Measurements from ENCODE around the gene INAVA.

DNA sequence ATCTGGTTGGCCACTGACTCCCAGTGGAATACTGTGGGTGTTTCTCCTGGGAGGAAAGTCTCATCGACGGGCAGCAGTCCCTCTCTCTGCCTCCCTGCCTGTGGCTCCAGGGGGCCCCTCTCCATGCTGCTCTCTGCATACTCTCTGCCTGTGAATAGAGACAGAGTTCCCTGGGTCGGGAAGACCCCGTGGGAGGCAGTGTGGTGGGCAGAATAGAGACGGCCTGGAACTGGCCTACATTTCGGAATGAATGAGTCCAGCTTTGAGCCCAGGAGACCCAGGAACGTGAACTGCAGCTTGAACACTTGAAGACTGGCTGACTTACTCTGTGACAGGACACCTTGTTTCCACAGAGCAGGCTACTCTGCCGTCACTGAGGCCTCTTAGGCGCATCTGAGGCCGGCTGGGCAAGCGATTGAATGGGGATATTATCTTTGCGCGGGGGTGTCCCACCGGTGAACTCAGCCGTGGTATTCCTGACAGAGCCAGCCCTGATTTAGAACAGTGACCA lies 64.8 kb downstream of the INAVA start:
- TF ChIP-seq IRF2 (CRISPR knock-in tag; IDR thresholded peaks at IDR 0.05) (no peak), KDM5A (IDR thresholded peaks at IDR 0.05; ENCODE audit: borderline replicate concordance, low read length) (no peak), SIN3B (IDR thresholded peaks at IDR 0.05; ENCODE audit: low read length) (no peak)
- TF ChIP-seq, protein P1, sequence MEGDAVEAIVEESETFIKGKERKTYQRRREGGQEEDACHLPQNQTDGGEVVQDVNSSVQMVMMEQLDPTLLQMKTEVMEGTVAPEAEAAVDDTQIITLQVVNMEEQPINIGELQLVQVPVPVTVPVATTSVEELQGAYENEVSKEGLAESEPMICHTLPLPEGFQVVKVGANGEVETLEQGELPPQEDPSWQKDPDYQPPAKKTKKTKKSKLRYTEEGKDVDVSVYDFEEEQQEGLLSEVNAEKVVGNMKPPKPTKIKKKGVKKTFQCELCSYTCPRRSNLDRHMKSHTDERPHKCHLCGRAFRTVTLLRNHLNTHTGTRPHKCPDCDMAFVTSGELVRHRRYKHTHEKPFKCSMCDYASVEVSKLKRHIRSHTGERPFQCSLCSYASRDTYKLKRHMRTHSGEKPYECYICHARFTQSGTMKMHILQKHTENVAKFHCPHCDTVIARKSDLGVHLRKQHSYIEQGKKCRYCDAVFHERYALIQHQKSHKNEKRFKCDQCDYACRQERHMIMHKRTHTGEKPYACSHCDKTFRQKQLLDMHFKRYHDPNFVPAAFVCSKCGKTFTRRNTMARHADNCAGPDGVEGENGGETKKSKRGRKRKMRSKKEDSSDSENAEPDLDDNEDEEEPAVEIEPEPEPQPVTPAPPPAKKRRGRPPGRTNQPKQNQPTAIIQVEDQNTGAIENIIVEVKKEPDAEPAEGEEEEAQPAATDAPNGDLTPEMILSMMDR (CRISPR knock-in tag; IDR thresholded peaks at IDR 0.05): no peak
- TF ChIP-seq, protein P2, sequence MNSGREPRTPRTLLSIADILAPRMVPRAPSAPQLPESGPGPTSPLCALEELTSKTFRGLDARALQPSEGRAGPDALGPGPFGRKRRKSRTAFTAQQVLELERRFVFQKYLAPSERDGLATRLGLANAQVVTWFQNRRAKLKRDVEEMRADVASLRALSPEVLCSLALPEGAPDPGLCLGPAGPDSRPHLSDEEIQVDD (CRISPR knock-in tag; IDR thresholded peaks at IDR 0.05; ENCODE audit: borderline replicate concordance): no peak
- TF ChIP-seq, protein P3, sequence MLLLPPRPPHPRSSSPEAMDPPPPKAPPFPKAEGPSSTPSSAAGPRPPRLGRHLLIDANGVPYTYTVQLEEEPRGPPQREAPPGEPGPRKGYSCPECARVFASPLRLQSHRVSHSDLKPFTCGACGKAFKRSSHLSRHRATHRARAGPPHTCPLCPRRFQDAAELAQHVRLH (CRISPR knock-in tag; IDR thresholded peaks at IDR 0.05; ENCODE audit: borderline replicate concordance, low read depth): no peak
